Measurements from ENCODE around the gene NFE2L2.

The NFE2L2 gene

GRCh38 chr2:177183860-177184259 is 80.7 kb downstream of the NFE2L2 start:
- DNase-seq (ENCODE audit: low read depth), result no peak
- H3K4me3 ChIP-seq (ENCODE audit: low read depth, low read length), result no peak overlapping the region
- TF ChIP-seq, protein P1, sequence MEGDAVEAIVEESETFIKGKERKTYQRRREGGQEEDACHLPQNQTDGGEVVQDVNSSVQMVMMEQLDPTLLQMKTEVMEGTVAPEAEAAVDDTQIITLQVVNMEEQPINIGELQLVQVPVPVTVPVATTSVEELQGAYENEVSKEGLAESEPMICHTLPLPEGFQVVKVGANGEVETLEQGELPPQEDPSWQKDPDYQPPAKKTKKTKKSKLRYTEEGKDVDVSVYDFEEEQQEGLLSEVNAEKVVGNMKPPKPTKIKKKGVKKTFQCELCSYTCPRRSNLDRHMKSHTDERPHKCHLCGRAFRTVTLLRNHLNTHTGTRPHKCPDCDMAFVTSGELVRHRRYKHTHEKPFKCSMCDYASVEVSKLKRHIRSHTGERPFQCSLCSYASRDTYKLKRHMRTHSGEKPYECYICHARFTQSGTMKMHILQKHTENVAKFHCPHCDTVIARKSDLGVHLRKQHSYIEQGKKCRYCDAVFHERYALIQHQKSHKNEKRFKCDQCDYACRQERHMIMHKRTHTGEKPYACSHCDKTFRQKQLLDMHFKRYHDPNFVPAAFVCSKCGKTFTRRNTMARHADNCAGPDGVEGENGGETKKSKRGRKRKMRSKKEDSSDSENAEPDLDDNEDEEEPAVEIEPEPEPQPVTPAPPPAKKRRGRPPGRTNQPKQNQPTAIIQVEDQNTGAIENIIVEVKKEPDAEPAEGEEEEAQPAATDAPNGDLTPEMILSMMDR (IDR thresholded peaks at IDR 0.05; ENCODE audit: low read depth, low read length, missing control alignments), result no peak
- in situ Hi-C loops (cut with HindIII; ENCODE audit: low sequenced_read_pairs), result no loop called here
